PFSK-1 (cell line): ENCODE results near the gene COPB2.

Experiments used
- FOXP2 ChIP-seq: optimal IDR thresholded peaks from 2 replicates; pipeline ENCODE3; 2011; ENCODE audit warnings: borderline replicate concordance, control low read depth, inconsistent platforms; ENCODE audit not compliant: insufficient read depth; ENCODE audit errors: extremely low read length, extremely low read depth
- POLR2AphosphoS5 ChIP-seq: IDR thresholded peaks from 2 replicates; pipeline ENCODE4 v1.6.1; 2012; ENCODE audit warnings: low read depth, mild to moderate bottlenecking, control low read depth, low read length, moderate library complexity
- SIN3A ChIP-seq: IDR thresholded peaks from 2 replicates; pipeline ENCODE4 v1.6.1; 2012; ENCODE audit warnings: mild to moderate bottlenecking, low read length, moderate library complexity, borderline replicate concordance; ENCODE audit not compliant: insufficient read depth
- TAF1 ChIP-seq: IDR thresholded peaks from 2 replicates; pipeline ENCODE4 v1.6.1; 2012; ENCODE audit warnings: low read length, control low read depth, borderline replicate concordance; ENCODE audit not compliant: insufficient read depth
- TF ChIP-seq, protein P1 (sequence below), 2 experiments: IDR thresholded peaks; 2 replicates each; pipeline versions ENCODE4 v1.6.1 to v1.8.0; 2011 to 2012; ENCODE audit warnings: low read depth in 2 of 2, low read length in 2 of 2, control low read depth in 1 of 2, inconsistent platforms in 1 of 2, mild to moderate bottlenecking in 1 of 2, moderate library complexity in 1 of 2; ENCODE audit not compliant: insufficient read depth in 1 of 2

The COPB2 gene

GRCh38 chr3:139346771-139347170 lies 42.7 kb downstream of the COPB2 start:
- TF ChIP-seq TAF1 (no peak), POLR2AphosphoS5 (no peak), SIN3A (no peak), FOXP2 (no peak)
- TF ChIP-seq, protein P1, sequence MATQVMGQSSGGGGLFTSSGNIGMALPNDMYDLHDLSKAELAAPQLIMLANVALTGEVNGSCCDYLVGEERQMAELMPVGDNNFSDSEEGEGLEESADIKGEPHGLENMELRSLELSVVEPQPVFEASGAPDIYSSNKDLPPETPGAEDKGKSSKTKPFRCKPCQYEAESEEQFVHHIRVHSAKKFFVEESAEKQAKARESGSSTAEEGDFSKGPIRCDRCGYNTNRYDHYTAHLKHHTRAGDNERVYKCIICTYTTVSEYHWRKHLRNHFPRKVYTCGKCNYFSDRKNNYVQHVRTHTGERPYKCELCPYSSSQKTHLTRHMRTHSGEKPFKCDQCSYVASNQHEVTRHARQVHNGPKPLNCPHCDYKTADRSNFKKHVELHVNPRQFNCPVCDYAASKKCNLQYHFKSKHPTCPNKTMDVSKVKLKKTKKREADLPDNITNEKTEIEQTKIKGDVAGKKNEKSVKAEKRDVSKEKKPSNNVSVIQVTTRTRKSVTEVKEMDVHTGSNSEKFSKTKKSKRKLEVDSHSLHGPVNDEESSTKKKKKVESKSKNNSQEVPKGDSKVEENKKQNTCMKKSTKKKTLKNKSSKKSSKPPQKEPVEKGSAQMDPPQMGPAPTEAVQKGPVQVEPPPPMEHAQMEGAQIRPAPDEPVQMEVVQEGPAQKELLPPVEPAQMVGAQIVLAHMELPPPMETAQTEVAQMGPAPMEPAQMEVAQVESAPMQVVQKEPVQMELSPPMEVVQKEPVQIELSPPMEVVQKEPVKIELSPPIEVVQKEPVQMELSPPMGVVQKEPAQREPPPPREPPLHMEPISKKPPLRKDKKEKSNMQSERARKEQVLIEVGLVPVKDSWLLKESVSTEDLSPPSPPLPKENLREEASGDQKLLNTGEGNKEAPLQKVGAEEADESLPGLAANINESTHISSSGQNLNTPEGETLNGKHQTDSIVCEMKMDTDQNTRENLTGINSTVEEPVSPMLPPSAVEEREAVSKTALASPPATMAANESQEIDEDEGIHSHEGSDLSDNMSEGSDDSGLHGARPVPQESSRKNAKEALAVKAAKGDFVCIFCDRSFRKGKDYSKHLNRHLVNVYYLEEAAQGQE (IDR thresholded peaks at IDR 0.05; ENCODE audit: insufficient read depth in 1 of 2, low read depth in 2 of 2, low read length in 2 of 2) = no peak

- peak; percentile 69; the same call in 1 of the 2 replicates for TF ChIP-seq TAF1
- no peak for TF ChIP-seq SIN3A
- peak; percentile 89 for TF ChIP-seq POLR2AphosphoS5
Observed at GRCh38 chr3:139343895-139344856, 45.3 kb downstream of the COPB2 start, which contains the start of gene MRPS22. Gene MRPS22 (plus strand): TSS chr3:139344020. CDS start chr3:139344027, 7 bp downstream.

DNA sequence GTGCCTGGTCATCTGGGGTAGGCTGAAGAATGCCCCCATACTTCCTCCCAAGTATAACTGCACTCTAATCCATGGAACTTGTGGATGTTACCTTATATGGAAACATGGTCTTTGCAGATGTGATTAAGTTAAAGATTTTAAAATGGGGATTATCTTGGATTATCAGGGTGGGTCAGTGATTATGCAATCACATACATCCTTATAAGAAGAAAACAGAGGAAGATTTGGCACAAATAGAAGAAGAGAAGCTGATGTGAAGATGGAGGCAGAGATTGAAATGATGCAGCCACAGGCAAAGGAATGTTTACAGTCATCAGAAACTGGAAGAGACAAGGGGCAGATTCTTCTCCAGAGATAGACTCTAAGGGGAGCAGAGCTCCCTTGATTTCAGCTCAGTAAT lies 47.4 kb downstream of the COPB2 start:
- TF ChIP-seq TAF1 (no peak), POLR2AphosphoS5 (no peak), SIN3A (no peak), FOXP2 (no peak)
- TF ChIP-seq, protein P1 (IDR thresholded peaks at IDR 0.05; ENCODE audit: insufficient read depth in 1 of 2, low read depth in 2 of 2, low read length in 2 of 2) = no peak

- TF ChIP-seq FOXP2 = no peak
- TF ChIP-seq POLR2AphosphoS5 = no peak
- TF ChIP-seq, protein P1 (IDR thresholded peaks at IDR 0.05; ENCODE audit: insufficient read depth in 1 of 2, low read depth in 2 of 2, low read length in 2 of 2) = no peak
- no peak for TF ChIP-seq TAF1
- no peak for TF ChIP-seq SIN3A
Observed at GRCh38 chr3:139340784-139341183, 48.7 kb downstream of the COPB2 start.

DNA sequence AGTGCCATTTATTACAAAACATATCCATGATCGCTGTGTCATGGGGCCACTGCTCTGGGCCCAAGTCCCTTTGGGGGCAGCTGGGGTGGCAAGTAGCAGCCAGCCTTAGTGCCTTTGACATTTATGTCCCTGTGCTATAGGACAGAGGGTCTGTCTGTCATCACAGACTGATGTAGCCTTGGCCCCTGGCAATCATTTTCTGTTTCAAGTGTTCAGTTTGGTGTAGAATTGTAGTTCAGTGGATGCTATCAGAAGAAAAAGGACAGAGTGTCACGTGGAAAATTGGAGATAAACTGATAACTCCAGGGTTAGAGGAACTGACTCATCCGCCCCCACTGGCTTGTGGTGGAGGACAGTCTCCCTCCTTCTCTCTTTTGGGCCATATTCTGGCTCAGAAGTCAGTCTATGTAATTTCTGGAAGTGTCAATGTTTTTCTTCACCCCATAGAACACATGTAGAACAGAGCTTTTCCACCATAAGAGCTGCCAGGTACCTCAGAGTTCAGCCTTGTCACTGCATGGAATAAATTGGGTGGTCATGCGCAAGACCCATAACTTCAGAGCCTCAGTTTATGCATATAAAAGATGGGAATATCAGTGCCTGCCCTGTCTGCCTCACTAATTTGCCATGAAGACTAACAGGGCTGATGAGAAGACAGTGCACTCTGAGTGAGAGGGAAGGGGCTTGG lies 50.1 kb downstream of the COPB2 start:
- TF ChIP-seq, protein P1 (IDR thresholded peaks at IDR 0.05; ENCODE audit: insufficient read depth in 1 of 2, low read depth in 2 of 2, low read length in 2 of 2) = no peak
- TF ChIP-seq POLR2AphosphoS5 = no peak
- TF ChIP-seq TAF1 = no peak
- no peak for TF ChIP-seq SIN3A
- no peak for TF ChIP-seq FOXP2
